Measurements from ENCODE around the gene TMEM150B. TPM values are rescaled to one million over a fixed set of nuclear protein-coding genes. Genes with fewer than 3 reads are reported as not detected.

The TMEM150B gene
- total and polyA plus RNA-seq, 2 of the 13 experiments (the other 11 are each of a cell fraction or from before 2014, with no cell fraction given), result 1.3 to 1.8 TPM

GRCh38 chr19:55301459-55302317 lies 23.5 kb downstream of the TMEM150B start (continued):
- TF ChIP-seq, protein P1, sequence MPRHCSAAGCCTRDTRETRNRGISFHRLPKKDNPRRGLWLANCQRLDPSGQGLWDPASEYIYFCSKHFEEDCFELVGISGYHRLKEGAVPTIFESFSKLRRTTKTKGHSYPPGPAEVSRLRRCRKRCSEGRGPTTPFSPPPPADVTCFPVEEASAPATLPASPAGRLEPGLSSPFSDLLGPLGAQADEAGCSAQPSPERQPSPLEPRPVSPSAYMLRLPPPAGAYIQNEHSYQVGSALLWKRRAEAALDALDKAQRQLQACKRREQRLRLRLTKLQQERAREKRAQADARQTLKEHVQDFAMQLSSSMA (CRISPR knock-in tag; IDR thresholded peaks at IDR 0.05), result no peak
- TF ChIP-seq, protein P2, sequence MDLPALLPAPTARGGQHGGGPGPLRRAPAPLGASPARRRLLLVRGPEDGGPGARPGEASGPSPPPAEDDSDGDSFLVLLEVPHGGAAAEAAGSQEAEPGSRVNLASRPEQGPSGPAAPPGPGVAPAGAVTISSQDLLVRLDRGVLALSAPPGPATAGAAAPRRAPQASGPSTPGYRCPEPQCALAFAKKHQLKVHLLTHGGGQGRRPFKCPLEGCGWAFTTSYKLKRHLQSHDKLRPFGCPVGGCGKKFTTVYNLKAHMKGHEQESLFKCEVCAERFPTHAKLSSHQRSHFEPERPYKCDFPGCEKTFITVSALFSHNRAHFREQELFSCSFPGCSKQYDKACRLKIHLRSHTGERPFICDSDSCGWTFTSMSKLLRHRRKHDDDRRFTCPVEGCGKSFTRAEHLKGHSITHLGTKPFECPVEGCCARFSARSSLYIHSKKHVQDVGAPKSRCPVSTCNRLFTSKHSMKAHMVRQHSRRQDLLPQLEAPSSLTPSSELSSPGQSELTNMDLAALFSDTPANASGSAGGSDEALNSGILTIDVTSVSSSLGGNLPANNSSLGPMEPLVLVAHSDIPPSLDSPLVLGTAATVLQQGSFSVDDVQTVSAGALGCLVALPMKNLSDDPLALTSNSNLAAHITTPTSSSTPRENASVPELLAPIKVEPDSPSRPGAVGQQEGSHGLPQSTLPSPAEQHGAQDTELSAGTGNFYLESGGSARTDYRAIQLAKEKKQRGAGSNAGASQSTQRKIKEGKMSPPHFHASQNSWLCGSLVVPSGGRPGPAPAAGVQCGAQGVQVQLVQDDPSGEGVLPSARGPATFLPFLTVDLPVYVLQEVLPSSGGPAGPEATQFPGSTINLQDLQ (CRISPR knock-in tag; IDR thresholded peaks at IDR 0.05), result no peak
- TF ChIP-seq ZSCAN20 (CRISPR knock-in tag; IDR thresholded peaks at IDR 0.05; ENCODE audit: borderline replicate concordance) (no peak), ZNF543 (CRISPR knock-in tag; IDR thresholded peaks at IDR 0.05) (no peak), KIAA2018 (CRISPR knock-in tag; IDR thresholded peaks at IDR 0.05; ENCODE audit: borderline replicate concordance) (no peak), NFIC (IDR thresholded peaks at IDR 0.05; ENCODE audit: low read length) (no peak), GTF2F1 (IDR thresholded peaks at IDR 0.05; ENCODE audit: low read length) (no peak), ZNF780A (CRISPR knock-in tag; IDR thresholded peaks at IDR 0.05) (no peak), ZNF121 (CRISPR knock-in tag; IDR thresholded peaks at IDR 0.05) (no peak), ZNF430 (CRISPR knock-in tag; IDR thresholded peaks at IDR 0.05) (no peak), ZNF281 (CRISPR knock-in tag; IDR thresholded peaks at IDR 0.05; ENCODE audit: borderline replicate concordance) (no peak)

All from HepG2 (cell line).